Caki2 (cell line): ENCODE data around the gene SNAP25. TPM values are rescaled to one million over a fixed set of nuclear protein-coding genes. Genes with fewer than 3 reads are reported as not detected.

Experiments
- DNase-seq: peaks from one replicate; pipeline ENCODE4 v3.0.0-alpha.2; 2015; ENCODE audit warnings: low read depth
- in situ Hi-C: cut with HindIII; loops from 2 replicates; pipeline ENCODE4 v1.10.0; 2016; ENCODE audit warnings: low sequenced_read_pairs, low pct_unique_long_range_greater_than_20kb, mixed read lengths
- total RNA-seq: library from RNA; depleted of rRNA; stranded (reverse); fragments of >200 nt; shearing (Covaris generic); gene quantifications from 2 replicates; pipeline ENCODE4 v1.2.3, GENCODE V29; 2014; ENCODE audit warnings: low replicate concordance

SNAP25 gene
- total RNA-seq, 1 experiment from 2014 or later = 2.6 TPM

- no peak for DNase-seq
- in situ Hi-C loops = no loop called here
Measured at GRCh38 chr20:10249822-10250221, 31.2 kb downstream of the SNAP25 start.

GRCh38 chr20:10250902-10251301 lies 32.3 kb downstream of the SNAP25 start:
- no peak for DNase-seq
- in situ Hi-C loops = no loop called here

- no peak for DNase-seq
- in situ Hi-C loops = no loop called here
Measured at GRCh38 chr20:10253780-10254179, 35.1 kb downstream of the SNAP25 start.

GRCh38 chr20:10255846-10256245 lies 37.2 kb downstream of the SNAP25 start:
- in situ Hi-C loops = no loop called here
- DNase-seq = no peak

GRCh38 chr20:10259166-10259565 lies 40.5 kb downstream of the SNAP25 start:
- in situ Hi-C loops = no loop called here
- DNase-seq = no peak

- in situ Hi-C loops = no loop called here
- no peak for DNase-seq
Measured at GRCh38 chr20:10260316-10260715, 41.7 kb downstream of the SNAP25 start.

GRCh38 chr20:10261702-10262101 lies 43.1 kb downstream of the SNAP25 start:
- DNase-seq = no peak
- in situ Hi-C loops = no loop called here

GRCh38 chr20:10263385-10264165 lies 44.9 kb downstream of the SNAP25 start:
- in situ Hi-C loops = no loop called here
- no peak for DNase-seq

- in situ Hi-C loops = no loop called here
- no peak for DNase-seq
Measured at GRCh38 chr20:10264166-10264558, 45.5 kb downstream of the SNAP25 start.

- in situ Hi-C loops = no loop called here
- no peak for DNase-seq
Measured at GRCh38 chr20:10268636-10269035, 50.0 kb downstream of the SNAP25 start.

- in situ Hi-C loops = no loop called here
- no peak for DNase-seq
Measured at GRCh38 chr20:10270630-10271029, 52.0 kb downstream of the SNAP25 start.

GRCh38 chr20:10271494-10272219 lies 53.0 kb downstream of the SNAP25 start:
- in situ Hi-C loops = no loop called here
- no peak for DNase-seq

GRCh38 chr20:10276878-10277580 lies 58.4 kb downstream of the SNAP25 start:
- in situ Hi-C loops = no loop called here
- no peak for DNase-seq

GRCh38 chr20:10277616-10278015 lies 59.0 kb downstream of the SNAP25 start:
- in situ Hi-C loops = no loop called here

GRCh38 chr20:10278412-10278811 lies 59.8 kb downstream of the SNAP25 start:
- no peak for DNase-seq
- in situ Hi-C loops = no loop called here

More at GRCh38 chr20:10277616-10278015, 59.0 kb downstream of the SNAP25 start:
- no peak for DNase-seq

- in situ Hi-C loops = no loop called here
- DNase-seq = no peak
Measured at GRCh38 chr20:10280018-10280908, 61.6 kb downstream of the SNAP25 start.

GRCh38 chr20:10281911-10282310 lies 63.3 kb downstream of the SNAP25 start:
- no peak for DNase-seq
- in situ Hi-C loops = no loop called here

- in situ Hi-C loops = no loop called here
- DNase-seq = no peak
Measured at GRCh38 chr20:10282979-10283456, 64.4 kb downstream of the SNAP25 start.
